Measurements from ENCODE around the gene CREB3L1. TPM values are rescaled to one million over a fixed set of nuclear protein-coding genes. Genes with fewer than 3 reads are reported as not detected.
A peak's percentile ranks its signal among the peaks of the same experiment; 100 is the strongest.

CREB3L1 gene
- total and polyA plus RNA-seq, 2 of the 13 experiments (the other 11 are each of a cell fraction or from before 2014, with no cell fraction given), result not detected

GRCh38 chr11:46346886-46347636 is 69.6 kb downstream of the CREB3L1 start, which contains the start of gene DGKZ (continued):
- TF ChIP-seq ETV6 (CRISPR knock-in tag; conservative IDR thresholded peaks at IDR 0.05) (no peak), NR2F6 (IDR thresholded peaks at IDR 0.05) (no peak), NR2F6 (CRISPR knock-in tag; IDR thresholded peaks at IDR 0.05) (no peak), ATF4 (CRISPR knock-in tag; IDR thresholded peaks at IDR 0.05) (no peak), KLF11 (CRISPR knock-in tag; IDR thresholded peaks at IDR 0.05) (no peak), ZNF335 (CRISPR knock-in tag; IDR thresholded peaks at IDR 0.05) (peak; percentile 97), ZNF784 (CRISPR knock-in tag; IDR thresholded peaks at IDR 0.05; ENCODE audit: borderline replicate concordance) (no peak), ETV5 (CRISPR knock-in tag; IDR thresholded peaks at IDR 0.05; ENCODE audit: borderline replicate concordance) (no peak), CREB3 (CRISPR knock-in tag; IDR thresholded peaks at IDR 0.05) (no peak), MEIS1 (CRISPR knock-in tag; IDR thresholded peaks at IDR 0.05; ENCODE audit: borderline replicate concordance) (no peak), ZNF704 (CRISPR knock-in tag; IDR thresholded peaks at IDR 0.05; ENCODE audit: borderline replicate concordance) (no peak), ZFX (CRISPR knock-in tag; IDR thresholded peaks at IDR 0.05; ENCODE audit: low read depth) (no peak; the same call in none of the 2 replicates), PHF8 (CRISPR knock-in tag; IDR thresholded peaks at IDR 0.05) (no peak), MEF2D (CRISPR knock-in tag; IDR thresholded peaks at IDR 0.05) (no peak), ZNF512 (CRISPR knock-in tag; IDR thresholded peaks at IDR 0.05) (no peak), MAX (IDR thresholded peaks at IDR 0.05) (peak; percentile 58; the same call in 1 of the 2 replicates), ZNF879 (CRISPR knock-in tag; IDR thresholded peaks at IDR 0.05) (no peak), HBP1 (CRISPR knock-in tag; IDR thresholded peaks at IDR 0.05; ENCODE audit: low read depth) (no peak), ZNF816 (CRISPR knock-in tag; IDR thresholded peaks at IDR 0.05; ENCODE audit: borderline replicate concordance) (no peak)
